ENCODE measurements around the gene ARPC1A. TPM values are rescaled to one million over a fixed set of nuclear protein-coding genes. Genes with fewer than 3 reads are reported as not detected.
"Not testable (repeated sequence)": the region's sequence is repeated elsewhere in the genome, so short reads cannot be mapped to it uniquely, and the experiment has no call there.

The ARPC1A gene
- polyA plus RNA-seq, 3 donors = 101 to 113 (median 111) TPM

GRCh38 chr7:99368750-99369389 lies 43.2 kb downstream of the ARPC1A start:
- no peak for DNase-seq (ENCODE audit: low read depth in 3 of 3, low spot score in 2 of 3)

- DNase-seq (ENCODE audit: low read depth in 3 of 3, low spot score in 2 of 3) = no peak
Measured at GRCh38 chr7:99369767-99370391, 44.2 kb downstream of the ARPC1A start.

GRCh38 chr7:99371376-99371920 lies 45.8 kb downstream of the ARPC1A start:
- DNase-seq (ENCODE audit: low read depth in 3 of 3, low spot score in 2 of 3) = no peak

GRCh38 chr7:99372275-99373090 lies 46.8 kb downstream of the ARPC1A start:
- DNase-seq (ENCODE audit: low read depth in 3 of 3, low spot score in 2 of 3) = no peak

GRCh38 chr7:99373091-99374066 lies 47.7 kb downstream of the ARPC1A start:
- DNase-seq (ENCODE audit: low read depth in 3 of 3, low spot score in 2 of 3) = no peak

GRCh38 chr7:99374111-99375064 lies 48.7 kb downstream of the ARPC1A start, which contains the start of gene ARPC1B:
ARPC1B (plus strand) TSS chr7:99374730; CDS start chr7:99385715, 10,985 bp downstream.
- no peak for DNase-seq (ENCODE audit: low read depth in 3 of 3, low spot score in 2 of 3)

GRCh38 chr7:99375070-99375807 lies 49.5 kb downstream of the ARPC1A start:
- DNase-seq (ENCODE audit: low read depth in 3 of 3, low spot score in 2 of 3) = no peak

GRCh38 chr7:99379043-99379577 lies 53.4 kb downstream of the ARPC1A start:
- DNase-seq (ENCODE audit: low read depth in 3 of 3, low spot score in 2 of 3) = no peak

GRCh38 chr7:99379693-99380031 lies 54.0 kb downstream of the ARPC1A start:
- DNase-seq (ENCODE audit: low read depth in 3 of 3, low spot score in 2 of 3) = not testable (repeated sequence)

- no peak for DNase-seq (ENCODE audit: low read depth in 3 of 3, low spot score in 2 of 3)
Measured at GRCh38 chr7:99380032-99380822, 54.5 kb downstream of the ARPC1A start.

- no peak for DNase-seq (ENCODE audit: low read depth in 3 of 3, low spot score in 2 of 3)
Measured at GRCh38 chr7:99380823-99381663, 55.3 kb downstream of the ARPC1A start.

- no peak for DNase-seq (ENCODE audit: low read depth in 3 of 3, low spot score in 2 of 3)
Measured at GRCh38 chr7:99381664-99382075, 56.0 kb downstream of the ARPC1A start.

- no peak for DNase-seq (ENCODE audit: low read depth in 3 of 3, low spot score in 2 of 3)
Measured at GRCh38 chr7:99383203-99383602, 57.5 kb downstream of the ARPC1A start.

GRCh38 chr7:99383791-99384370 lies 58.2 kb downstream of the ARPC1A start:
- no peak for DNase-seq (ENCODE audit: low read depth in 3 of 3, low spot score in 2 of 3)

- no peak for DNase-seq (ENCODE audit: low read depth in 3 of 3, low spot score in 2 of 3)
Measured at GRCh38 chr7:99384523-99384922, 58.8 kb downstream of the ARPC1A start.

GRCh38 chr7:99385564-99385963 lies 59.9 kb downstream of the ARPC1A start:
- DNase-seq (ENCODE audit: low read depth in 3 of 3, low spot score in 2 of 3) = no peak
